ENCODE measurements around the gene RBFA. TPM values are rescaled to one million over a fixed set of nuclear protein-coding genes. Genes with fewer than 3 reads are reported as not detected.
"Not testable (repeated sequence)": the region's sequence is repeated elsewhere in the genome, so short reads cannot be mapped to it uniquely, and the experiment has no call there.

The RBFA gene
- total and polyA plus RNA-seq, 11 donors = 15.5 to 32.2 (median 21.6) TPM

- WGBS, 4 donors = 86 to 90% (median 88%) methylated on average over 2 of the region's 2 CpGs
- Histone ChIP-seq H3K4me1 (peaks cover 0 to 23% (median 17%) of the 10 kb centered on the region in 12 donors), H3K27me3 (no peaks in the 10 kb centered on the region), H3K27ac (no peak overlapping the region), H3K9me3 (no peaks in the 10 kb centered on the region), H3K4me3 (no peak overlapping the region), H3K36me3 (peaks cover 0 to 1% (median 0%) of the 10 kb centered on the region in 9 donors)
- TF ChIP-seq POLR2A (IDR thresholded peaks at IDR 0.05) (no peak), CTCF (IDR thresholded peaks at IDR 0.05) (no peak)
- DNase-seq (no peak), ATAC-seq (no peak)
- intact Hi-C loops (cut with DNase I) = loop anchor here in 1 of 10 donors (5.0 kb wide), 1 partner anchor 36 kb away; no protein-coding TSS in a partner anchor
Observed at GRCh38 chr18:79991494-79991893, 42.7 kb upstream of the RBFA start.

GRCh38 chr18:79999701-80000100, 34.5 kb upstream of the RBFA start:
- H3K4me3 ChIP-seq; ATAC-seq; H3K4me1 ChIP-seq; H3K27ac ChIP-seq; H3K36me3 ChIP-seq; DNase-seq; intact Hi-C loops (cut with DNase I); H3K27me3 ChIP-seq: not testable (repeated sequence)
- 80 to 92% (median 86%) methylated on average over 2 of the region's 2 CpGs for WGBS, 4 donors
- peaks cover 0 to 16% (median 5%) of the 10 kb centered on the region in 12 donors for H3K9me3 ChIP-seq

GRCh38 chr18:80000877-80001276, 33.4 kb upstream of the RBFA start:
- Histone ChIP-seq H3K27ac (no peak overlapping the region), H3K27me3 (no peaks in the 10 kb centered on the region), H3K9me3 (peaks cover 0 to 16% (median 5%) of the 10 kb centered on the region in 12 donors), H3K4me3 (no peak overlapping the region), H3K36me3 (no peaks in the 10 kb centered on the region), H3K4me1 (no peaks in the 10 kb centered on the region)
- TF ChIP-seq POLR2A (IDR thresholded peaks at IDR 0.05) = no peak
- TF ChIP-seq CTCF (IDR thresholded peaks at IDR 0.05) = no peak
- DNase-seq (no peak), ATAC-seq (no peak)
- 81 to 90% (median 89%) methylated on average over 3 of the region's 3 CpGs for WGBS, 4 donors
- intact Hi-C loops (cut with DNase I) = no loop called here

- no peaks in the 10 kb centered on the region for H3K27me3 ChIP-seq
- no peaks in the 10 kb centered on the region for H3K36me3 ChIP-seq
- H3K4me3 ChIP-seq = no peak overlapping the region
- H3K4me1 ChIP-seq = no peaks in the 10 kb centered on the region
- H3K27ac ChIP-seq = no peak overlapping the region
- WGBS, 4 donors = 94 to 97% (median 95%) methylated on average over 5 of the region's 5 CpGs
- TF ChIP-seq POLR2A (IDR thresholded peaks at IDR 0.05) (no peak), CTCF (IDR thresholded peaks at IDR 0.05) (no peak)
- peaks cover 0 to 16% (median 5%) of the 10 kb centered on the region in 12 donors for H3K9me3 ChIP-seq
- DNase-seq = no peak
- no peak for ATAC-seq
- intact Hi-C loops (cut with DNase I) = no loop called here
Observed at GRCh38 chr18:80002468-80002867, 31.8 kb upstream of the RBFA start.

All from heart left ventricle (tissue), 16 donors.